ENCODE results near the gene TTC39B.
"Not testable (repeated sequence)": the region's sequence is repeated elsewhere in the genome, so short reads cannot be mapped to it uniquely, and the experiment has no call there.

TTC39B gene

GRCh38 chr9:15246243-15246642 is 60.8 kb downstream of the TTC39B start:
- TF ChIP-seq CTCF (IDR thresholded peaks at IDR 0.05; ENCODE audit: low read length, missing control alignments) = no peak
- DNase-seq (ENCODE audit: low read depth) = no peak
- no peak overlapping the region for H3K4me3 ChIP-seq (replicated peaks; ENCODE audit: low read depth, low read length)

GRCh38 chr9:15244001-15244441 is 63.0 kb downstream of the TTC39B start:
- DNase-seq (ENCODE audit: low read depth) = peak; percentile 50
- TF ChIP-seq CTCF (IDR thresholded peaks at IDR 0.05; ENCODE audit: low read length, missing control alignments) = no peak
- H3K4me3 ChIP-seq (replicated peaks; ENCODE audit: low read depth, low read length) = no peak overlapping the region

GRCh38 chr9:15243081-15243480 is 63.9 kb downstream of the TTC39B start:
- TF ChIP-seq CTCF (IDR thresholded peaks at IDR 0.05; ENCODE audit: low read length, missing control alignments) = no peak
- DNase-seq (ENCODE audit: low read depth) = no peak
- no peak overlapping the region for H3K4me3 ChIP-seq (replicated peaks; ENCODE audit: low read depth, low read length)

- no peak for TF ChIP-seq CTCF (IDR thresholded peaks at IDR 0.05; ENCODE audit: low read length, missing control alignments)
- DNase-seq (ENCODE audit: low read depth) = no peak
- H3K4me3 ChIP-seq (replicated peaks; ENCODE audit: low read depth, low read length) = no peak overlapping the region
Observed at GRCh38 chr9:15240927-15241326, 66.1 kb downstream of the TTC39B start.

- no peak overlapping the region for H3K4me3 ChIP-seq (replicated peaks; ENCODE audit: low read depth, low read length)
- TF ChIP-seq CTCF (IDR thresholded peaks at IDR 0.05; ENCODE audit: low read length, missing control alignments) = no peak
- DNase-seq (ENCODE audit: low read depth) = peak; percentile 34
Observed at GRCh38 chr9:15239816-15240215, 67.2 kb downstream of the TTC39B start.

- TF ChIP-seq CTCF (IDR thresholded peaks at IDR 0.05; ENCODE audit: low read length, missing control alignments) = no peak
- no peak overlapping the region for H3K4me3 ChIP-seq (replicated peaks; ENCODE audit: low read depth, low read length)
- no peak for DNase-seq (ENCODE audit: low read depth)
Observed at GRCh38 chr9:15238646-15239045, 68.4 kb downstream of the TTC39B start.

- TF ChIP-seq CTCF (IDR thresholded peaks at IDR 0.05; ENCODE audit: low read length, missing control alignments) = no peak
- no peak overlapping the region for H3K4me3 ChIP-seq (replicated peaks; ENCODE audit: low read depth, low read length)
- DNase-seq (ENCODE audit: low read depth) = no peak
Observed at GRCh38 chr9:15235658-15236057, 71.4 kb downstream of the TTC39B start.

- H3K4me3 ChIP-seq (replicated peaks; ENCODE audit: low read depth, low read length); DNase-seq (ENCODE audit: low read depth): not testable (repeated sequence)
Observed at GRCh38 chr9:15233941-15234490, 73.0 kb downstream of the TTC39B start.

- DNase-seq (ENCODE audit: low read depth) = not testable (repeated sequence)
- peak overlapping the region; percentile 8 for H3K4me3 ChIP-seq (replicated peaks; ENCODE audit: low read depth, low read length)
Observed at GRCh38 chr9:15232706-15233280, 74.2 kb downstream of the TTC39B start.

All from fibroblast of pulmonary artery (primary cell).